Islet precursor cell (in vitro differentiated cells): ENCODE data around the gene SKP2.
"Not testable (repeated sequence)": the region's sequence is repeated elsewhere in the genome, so short reads cannot be mapped to it uniquely, and the experiment has no call there.

Source experiments
- DNase-seq: peaks from one replicate; pipeline ENCODE4 v3.0.0-alpha.2; 2018

The SKP2 gene

GRCh38 chr5:36151434-36152323 is at the start of gene SKP2, which contains the start of gene LMBRD2:
TSS of gene SKP2 (plus strand) at chr5:36152111. CDS start at chr5:36152263, 152 bp downstream.
TSS of gene LMBRD2 (minus strand) at chr5:36151887. CDS start at chr5:36143349, 8,538 bp downstream.
- peak; percentile 99 for DNase-seq

GRCh38 chr5:36105819-36106218 is 46.1 kb upstream of the SKP2 start:
- DNase-seq: no peak

- no peak for DNase-seq
Observed at GRCh38 chr5:36108758-36109460, 43.0 kb upstream of the SKP2 start.

GRCh38 chr5:36111238-36111637 is 40.7 kb upstream of the SKP2 start:
- no peak for DNase-seq

- peak; percentile 51 for DNase-seq
Observed at GRCh38 chr5:36125868-36126267, 26.0 kb upstream of the SKP2 start.

- no peak for DNase-seq
Observed at GRCh38 chr5:36128795-36129194, 23.1 kb upstream of the SKP2 start.

GRCh38 chr5:36129666-36130065 is 22.2 kb upstream of the SKP2 start:
- DNase-seq: not testable (repeated sequence)

GRCh38 chr5:36133009-36133408 is 18.9 kb upstream of the SKP2 start:
- not testable (repeated sequence) for DNase-seq

GRCh38 chr5:36135988-36136387 is 15.9 kb upstream of the SKP2 start:
- no peak for DNase-seq

- no peak for DNase-seq
Observed at GRCh38 chr5:36136581-36136980, 15.3 kb upstream of the SKP2 start.

- peak; percentile 46 for DNase-seq
Observed at GRCh38 chr5:36138900-36139683, 12.8 kb upstream of the SKP2 start.

- DNase-seq: no peak
Observed at GRCh38 chr5:36145311-36145710, 6.6 kb upstream of the SKP2 start.

- DNase-seq: no peak
Observed at GRCh38 chr5:36146390-36146789, 5.5 kb upstream of the SKP2 start.

- DNase-seq: no peak
Observed at GRCh38 chr5:36147681-36148080, 4.2 kb upstream of the SKP2 start.

GRCh38 chr5:36150676-36151433 is 1.1 kb upstream of the SKP2 start:
- DNase-seq: peak; percentile 68

GRCh38 chr5:36152324-36153297 is 700 bp downstream of the SKP2 start:
- no peak for DNase-seq

GRCh38 chr5:36153298-36153677 is 1.4 kb downstream of the SKP2 start:
- no peak for DNase-seq

- DNase-seq: no peak
Observed at GRCh38 chr5:36153726-36154125, 1.8 kb downstream of the SKP2 start.

- no peak for DNase-seq
Observed at GRCh38 chr5:36155291-36155690, 3.4 kb downstream of the SKP2 start.

- peak; percentile 94 for DNase-seq
Observed at GRCh38 chr5:36156121-36156601, 4.2 kb downstream of the SKP2 start.

GRCh38 chr5:36156619-36157018 is 4.7 kb downstream of the SKP2 start:
- no peak for DNase-seq
